GM18870 (cell line): ENCODE results near the gene CIAO1.
"Not testable (repeated sequence)": the region's sequence is repeated elsewhere in the genome, so short reads cannot be mapped to it uniquely, and the experiment has no call there.

ENCODE experiments used
- ATAC-seq: cut with Tn5 transposase; IDR thresholded peaks from one replicate; pipeline ENCODE4 v1.9.1; 2021; ENCODE audit warnings: moderate library complexity; ENCODE audit not compliant: unreplicated experiment

Gene CIAO1

GRCh38 chr2:96249654-96250053 lies 16.4 kb upstream of the CIAO1 start:
- ATAC-seq, result no peak

- no peak for ATAC-seq
Observed at GRCh38 chr2:96250188-96250587, 15.8 kb upstream of the CIAO1 start.

GRCh38 chr2:96251721-96252292 lies 14.2 kb upstream of the CIAO1 start:
- ATAC-seq, result no peak

GRCh38 chr2:96252526-96252925 lies 13.5 kb upstream of the CIAO1 start:
- no peak for ATAC-seq

GRCh38 chr2:96253006-96253405 lies 13.0 kb upstream of the CIAO1 start:
- ATAC-seq, result no peak

GRCh38 chr2:96254571-96254970 lies 11.5 kb upstream of the CIAO1 start:
- ATAC-seq, result no peak

- ATAC-seq, result no peak
Observed at GRCh38 chr2:96256611-96257113, 9.4 kb upstream of the CIAO1 start.

GRCh38 chr2:96257744-96258143 lies 8.3 kb upstream of the CIAO1 start:
- ATAC-seq, result not testable (repeated sequence)

- ATAC-seq, result no peak
Observed at GRCh38 chr2:96258166-96259022, 7.6 kb upstream of the CIAO1 start.

GRCh38 chr2:96259497-96259921 lies 6.5 kb upstream of the CIAO1 start:
- no peak for ATAC-seq

GRCh38 chr2:96260387-96261260 lies 5.4 kb upstream of the CIAO1 start:
- ATAC-seq, result no peak

GRCh38 chr2:96261328-96262003 lies 4.6 kb upstream of the CIAO1 start:
- ATAC-seq, result no peak

- ATAC-seq, result no peak
Observed at GRCh38 chr2:96262306-96262705, 3.7 kb upstream of the CIAO1 start.

GRCh38 chr2:96264086-96264485 lies 1.9 kb upstream of the CIAO1 start:
- ATAC-seq, result no peak

- ATAC-seq, result no peak
Observed at GRCh38 chr2:96264656-96265348, 1.2 kb upstream of the CIAO1 start.

- no peak for ATAC-seq
Observed at GRCh38 chr2:96265349-96265839, 631 bp upstream of the CIAO1 start.

GRCh38 chr2:96267159-96267971 lies 1.3 kb downstream of the CIAO1 start:
- no peak for ATAC-seq

GRCh38 chr2:96271995-96272394 lies 6.0 kb downstream of the CIAO1 start:
- ATAC-seq, result no peak

GRCh38 chr2:96273763-96274162 lies 7.7 kb downstream of the CIAO1 start:
- ATAC-seq, result no peak
